ENCODE results near the gene WFIKKN2. TPM values are rescaled to one million over a fixed set of nuclear protein-coding genes. Genes with fewer than 3 reads are reported as not detected.
A peak's percentile ranks its signal among the peaks of the same experiment; 100 is the strongest.

WFIKKN2 gene
- total and polyA plus RNA-seq, 2 of the 13 experiments (the other 11 are each of a cell fraction or from before 2014, with no cell fraction given), result not detected

DNA sequence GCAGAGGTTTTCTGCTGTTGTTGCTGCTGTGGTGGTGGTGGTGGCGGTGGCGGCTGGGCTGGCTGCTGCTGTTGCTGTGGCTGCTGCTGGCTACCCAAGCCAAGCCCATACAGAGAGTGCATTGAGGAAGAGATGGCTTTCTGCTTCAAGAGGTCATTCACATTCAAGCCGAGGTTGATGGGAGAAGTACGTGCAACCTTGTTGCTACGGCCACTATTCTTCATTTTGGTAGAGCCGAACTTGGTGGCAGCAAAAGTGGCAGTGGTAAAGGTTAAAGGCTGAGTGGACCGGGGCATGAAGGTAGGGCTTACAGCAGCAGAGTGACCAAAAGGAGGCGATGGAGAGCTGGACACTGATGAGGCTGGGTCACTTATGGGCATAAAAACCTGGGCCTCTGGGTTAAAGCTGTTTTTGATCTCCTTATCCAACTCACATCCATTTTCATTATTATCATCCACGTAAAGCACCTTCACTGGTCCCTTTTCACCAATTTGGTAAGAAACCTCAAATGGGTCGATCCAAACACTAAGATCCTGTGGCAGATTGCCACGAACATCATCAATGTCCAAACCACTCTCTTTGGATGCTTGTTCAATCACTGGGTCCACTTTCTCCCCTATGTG is 27.9 kb downstream of the WFIKKN2 start (continued):
- TF ChIP-seq, protein P1, sequence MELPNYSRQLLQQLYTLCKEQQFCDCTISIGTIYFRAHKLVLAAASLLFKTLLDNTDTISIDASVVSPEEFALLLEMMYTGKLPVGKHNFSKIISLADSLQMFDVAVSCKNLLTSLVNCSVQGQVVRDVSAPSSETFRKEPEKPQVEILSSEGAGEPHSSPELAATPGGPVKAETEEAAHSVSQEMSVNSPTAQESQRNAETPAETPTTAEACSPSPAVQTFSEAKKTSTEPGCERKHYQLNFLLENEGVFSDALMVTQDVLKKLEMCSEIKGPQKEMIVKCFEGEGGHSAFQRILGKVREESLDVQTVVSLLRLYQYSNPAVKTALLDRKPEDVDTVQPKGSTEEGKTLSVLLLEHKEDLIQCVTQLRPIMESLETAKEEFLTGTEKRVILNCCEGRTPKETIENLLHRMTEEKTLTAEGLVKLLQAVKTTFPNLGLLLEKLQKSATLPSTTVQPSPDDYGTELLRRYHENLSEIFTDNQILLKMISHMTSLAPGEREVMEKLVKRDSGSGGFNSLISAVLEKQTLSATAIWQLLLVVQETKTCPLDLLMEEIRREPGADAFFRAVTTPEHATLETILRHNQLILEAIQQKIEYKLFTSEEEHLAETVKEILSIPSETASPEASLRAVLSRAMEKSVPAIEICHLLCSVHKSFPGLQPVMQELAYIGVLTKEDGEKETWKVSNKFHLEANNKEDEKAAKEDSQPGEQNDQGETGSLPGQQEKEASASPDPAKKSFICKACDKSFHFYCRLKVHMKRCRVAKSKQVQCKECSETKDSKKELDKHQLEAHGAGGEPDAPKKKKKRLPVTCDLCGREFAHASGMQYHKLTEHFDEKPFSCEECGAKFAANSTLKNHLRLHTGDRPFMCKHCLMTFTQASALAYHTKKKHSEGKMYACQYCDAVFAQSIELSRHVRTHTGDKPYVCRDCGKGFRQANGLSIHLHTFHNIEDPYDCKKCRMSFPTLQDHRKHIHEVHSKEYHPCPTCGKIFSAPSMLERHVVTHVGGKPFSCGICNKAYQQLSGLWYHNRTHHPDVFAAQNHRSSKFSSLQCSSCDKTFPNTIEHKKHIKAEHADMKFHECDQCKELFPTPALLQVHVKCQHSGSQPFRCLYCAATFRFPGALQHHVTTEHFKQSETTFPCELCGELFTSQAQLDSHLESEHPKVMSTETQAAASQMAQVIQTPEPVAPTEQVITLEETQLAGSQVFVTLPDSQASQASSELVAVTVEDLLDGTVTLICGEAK (IDR thresholded peaks at IDR 0.05), result no peak
- TF ChIP-seq, protein P1 (CRISPR knock-in tag; IDR thresholded peaks at IDR 0.05), result 0 out of 2 replicates have a peak, but pooled peaks have one; percentile 26
- TF ChIP-seq MLLT10 (CRISPR knock-in tag; IDR thresholded peaks at IDR 0.05) (0 out of 2 replicates have a peak, but pooled peaks have one; percentile 46), SALL2 (CRISPR knock-in tag; IDR thresholded peaks at IDR 0.05) (no peak), ETV6 (CRISPR knock-in tag; conservative IDR thresholded peaks at IDR 0.05) (0 out of 2 replicates have a peak, but pooled peaks have one; percentile 54), NRL (CRISPR knock-in tag; IDR thresholded peaks at IDR 0.05; ENCODE audit: borderline replicate concordance) (no peak)
- TF ChIP-seq, protein P2, sequence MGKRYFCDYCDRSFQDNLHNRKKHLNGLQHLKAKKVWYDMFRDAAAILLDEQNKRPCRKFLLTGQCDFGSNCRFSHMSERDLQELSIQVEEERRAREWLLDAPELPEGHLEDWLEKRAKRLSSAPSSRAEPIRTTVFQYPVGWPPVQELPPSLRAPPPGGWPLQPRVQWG (CRISPR knock-in tag; IDR thresholded peaks at IDR 0.05; ENCODE audit: borderline replicate concordance, low read depth), result no peak
- TF ChIP-seq, protein P3, sequence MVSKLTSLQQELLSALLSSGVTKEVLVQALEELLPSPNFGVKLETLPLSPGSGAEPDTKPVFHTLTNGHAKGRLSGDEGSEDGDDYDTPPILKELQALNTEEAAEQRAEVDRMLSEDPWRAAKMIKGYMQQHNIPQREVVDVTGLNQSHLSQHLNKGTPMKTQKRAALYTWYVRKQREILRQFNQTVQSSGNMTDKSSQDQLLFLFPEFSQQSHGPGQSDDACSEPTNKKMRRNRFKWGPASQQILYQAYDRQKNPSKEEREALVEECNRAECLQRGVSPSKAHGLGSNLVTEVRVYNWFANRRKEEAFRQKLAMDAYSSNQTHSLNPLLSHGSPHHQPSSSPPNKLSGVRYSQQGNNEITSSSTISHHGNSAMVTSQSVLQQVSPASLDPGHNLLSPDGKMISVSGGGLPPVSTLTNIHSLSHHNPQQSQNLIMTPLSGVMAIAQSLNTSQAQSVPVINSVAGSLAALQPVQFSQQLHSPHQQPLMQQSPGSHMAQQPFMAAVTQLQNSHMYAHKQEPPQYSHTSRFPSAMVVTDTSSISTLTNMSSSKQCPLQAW (CRISPR knock-in tag; IDR thresholded peaks at IDR 0.05), result peak; percentile 72
- TF ChIP-seq, protein P4, sequence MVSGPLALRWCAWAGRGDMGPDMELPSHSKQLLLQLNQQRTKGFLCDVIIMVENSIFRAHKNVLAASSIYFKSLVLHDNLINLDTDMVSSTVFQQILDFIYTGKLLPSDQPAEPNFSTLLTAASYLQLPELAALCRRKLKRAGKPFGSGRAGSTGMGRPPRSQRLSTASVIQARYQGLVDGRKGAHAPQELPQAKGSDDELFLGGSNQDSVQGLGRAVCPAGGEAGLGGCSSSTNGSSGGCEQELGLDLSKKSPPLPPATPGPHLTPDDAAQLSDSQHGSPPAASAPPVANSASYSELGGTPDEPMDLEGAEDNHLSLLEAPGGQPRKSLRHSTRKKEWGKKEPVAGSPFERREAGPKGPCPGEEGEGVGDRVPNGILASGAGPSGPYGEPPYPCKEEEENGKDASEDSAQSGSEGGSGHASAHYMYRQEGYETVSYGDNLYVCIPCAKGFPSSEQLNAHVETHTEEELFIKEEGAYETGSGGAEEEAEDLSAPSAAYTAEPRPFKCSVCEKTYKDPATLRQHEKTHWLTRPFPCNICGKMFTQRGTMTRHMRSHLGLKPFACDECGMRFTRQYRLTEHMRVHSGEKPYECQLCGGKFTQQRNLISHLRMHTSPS (CRISPR knock-in tag; IDR thresholded peaks at IDR 0.05; ENCODE audit: low read depth), result peak; percentile 78
- TF ChIP-seq, protein P5, sequence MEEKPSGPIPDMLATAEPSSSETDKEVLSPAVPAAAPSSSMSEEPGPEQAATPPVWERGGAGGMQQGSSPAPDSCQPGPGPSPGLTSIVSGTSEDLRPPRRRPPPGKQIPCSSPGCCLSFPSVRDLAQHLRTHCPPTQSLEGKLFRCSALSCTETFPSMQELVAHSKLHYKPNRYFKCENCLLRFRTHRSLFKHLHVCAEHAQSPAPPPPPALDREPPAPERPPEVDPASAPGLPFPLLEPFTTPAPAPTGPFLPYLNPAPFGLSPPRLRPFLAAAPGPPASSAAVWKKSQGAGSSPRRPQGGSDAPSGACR (CRISPR knock-in tag; IDR thresholded peaks at IDR 0.05), result peak; percentile 17; the same call in 1 of the 2 replicates
- TF ChIP-seq, protein P6, sequence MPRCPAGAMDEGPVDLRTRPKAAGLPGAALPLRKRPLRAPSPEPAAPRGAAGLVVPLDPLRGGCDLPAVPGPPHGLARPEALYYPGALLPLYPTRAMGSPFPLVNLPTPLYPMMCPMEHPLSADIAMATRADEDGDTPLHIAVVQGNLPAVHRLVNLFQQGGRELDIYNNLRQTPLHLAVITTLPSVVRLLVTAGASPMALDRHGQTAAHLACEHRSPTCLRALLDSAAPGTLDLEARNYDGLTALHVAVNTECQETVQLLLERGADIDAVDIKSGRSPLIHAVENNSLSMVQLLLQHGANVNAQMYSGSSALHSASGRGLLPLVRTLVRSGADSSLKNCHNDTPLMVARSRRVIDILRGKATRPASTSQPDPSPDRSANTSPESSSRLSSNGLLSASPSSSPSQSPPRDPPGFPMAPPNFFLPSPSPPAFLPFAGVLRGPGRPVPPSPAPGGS (CRISPR knock-in tag; IDR thresholded peaks at IDR 0.05), result peak; percentile 25; the same call in 1 of the 2 replicates
